Fibroblast of lung (primary cell): ENCODE data around the gene SETBP1. TPM values are rescaled to one million over a fixed set of nuclear protein-coding genes. Genes with fewer than 3 reads are reported as not detected.

Source experiments
- DNase-seq, 2 donors: peaks; one replicate each; pipeline versions ENCODE4 v3.0.0 to v3.0.0-alpha.2; 2010; ENCODE audit warnings: low read depth in 2 of 2
- H2AFZ ChIP-seq: 2 replicates; pipeline ENCODE4 v1.5.1; 2012; ENCODE audit warnings: low read length, control low read depth, inconsistent platforms
- H3K27ac ChIP-seq: 2 replicates; pipeline ENCODE4 v1.5.1; 2011; ENCODE audit warnings: low read length, control low read depth; ENCODE audit not compliant: insufficient read depth
- H3K27me3 ChIP-seq: 2 replicates; pipeline ENCODE4 v1.5.1; 2011; ENCODE audit warnings: mild to moderate bottlenecking, low read length; ENCODE audit not compliant: control insufficient read depth, insufficient read depth
- H3K36me3 ChIP-seq: 2 replicates; pipeline ENCODE4 v1.5.1; 2011; ENCODE audit warnings: low read length; ENCODE audit not compliant: control insufficient read depth, insufficient read depth
- H3K4me1 ChIP-seq: 2 replicates; pipeline ENCODE4 v1.5.1; 2011; ENCODE audit warnings: low read length; ENCODE audit not compliant: control insufficient read depth, insufficient read depth; ENCODE audit errors: extremely low read depth
- H3K4me2 ChIP-seq: 2 replicates; pipeline ENCODE4 v1.5.1; 2011; ENCODE audit warnings: low read length, control low read depth; ENCODE audit not compliant: insufficient read depth; ENCODE audit errors: extremely low read depth
- H3K4me3 ChIP-seq, 4 experiments: fragments of 200-600 bp in 1 of 4; sonication (generic) in 1 of 4; replicated peaks in 1 of 4; 2 replicates each; pipeline ENCODE4 v1.5.1; 2011 to 2016; ENCODE audit warnings: low read length in 4 of 4, low read depth in 3 of 4, mild to moderate bottlenecking in 3 of 4, control low read depth in 2 of 4, inconsistent platforms in 1 of 4, mixed read lengths in 1 of 4; ENCODE audit not compliant: insufficient read depth in 1 of 4; ENCODE audit errors: control extremely low read depth in 1 of 4
- H3K79me2 ChIP-seq: 2 replicates; pipeline ENCODE4 v1.5.1; 2012; ENCODE audit warnings: mild to moderate bottlenecking, low read length, inconsistent platforms; ENCODE audit not compliant: control insufficient read depth, insufficient read depth
- H3K9ac ChIP-seq: 2 replicates; pipeline ENCODE4 v1.5.1; 2011; ENCODE audit warnings: mild to moderate bottlenecking, low read length, control low read depth; ENCODE audit not compliant: insufficient read depth
- H3K9me3 ChIP-seq: 2 replicates; pipeline ENCODE4 v1.5.1; 2012; ENCODE audit warnings: low read depth, low read length; ENCODE audit not compliant: control insufficient read depth, insufficient read depth
- H4K20me1 ChIP-seq: 2 replicates; pipeline ENCODE4 v1.5.1; 2011; ENCODE audit warnings: low read length; ENCODE audit not compliant: control insufficient read depth, insufficient read depth; ENCODE audit errors: extremely low read depth
- CTCF ChIP-seq, 2 donors: IDR thresholded peaks in 1 of 2; conservative IDR thresholded peaks in 1 of 2; 1 replicate in 1 of 2; 2 replicates in 1 of 2; pipeline ENCODE4 v1.5.1; 2011 to 2012; ENCODE audit warnings: low read length in 2 of 2, control low read depth in 1 of 2, inconsistent platforms in 1 of 2, low read depth in 1 of 2, mild to moderate bottlenecking in 1 of 2
- EZH2 ChIP-seq: IDR thresholded peaks from 2 replicates; pipeline ENCODE4 v1.5.1; 2012; ENCODE audit warnings: low read length, control low read depth, mild to moderate bottlenecking; ENCODE audit errors: missing control alignments
- polyA plus RNA-seq, 2 donors: library from polyadenylated mRNA; depleted of rRNA in 1 of 2; stranded (reverse) in 1 of 2; unstranded in 1 of 2; fragments of >200 nt; gene quantifications; 2 replicates each; pipeline ENCODE4 v1.2.1, GENCODE V29; 2011 to 2012; ENCODE audit warnings: missing spikeins in 1 of 2
- total RNA-seq: library from RNA; depleted of rRNA; stranded (reverse); fragments of >200 nt; gene quantifications from 2 replicates; pipeline ENCODE4 v1.2.1, GENCODE V29; 2014

SETBP1 gene
- total and polyA plus RNA-seq, 2 donors (not counting 1 experiment from before 2014, with no cell fraction given): 4.5 to 5.4 TPM

- no peaks in the 10 kb centered on the region for H3K27me3 ChIP-seq
- no peak overlapping the region for H3K27ac ChIP-seq
- no peak overlapping the region for H3K4me2 ChIP-seq
- no peak overlapping the region for H2AFZ ChIP-seq
- no peak overlapping the region for H3K9ac ChIP-seq
- no peaks in the 10 kb centered on the region for H3K9me3 ChIP-seq
- no peak overlapping the region for H3K4me3 ChIP-seq
- H3K36me3 ChIP-seq: no peaks in the 10 kb centered on the region
- H4K20me1 ChIP-seq: no peaks in the 10 kb centered on the region
- TF ChIP-seq EZH2 (no peak), CTCF (conservative IDR thresholded peaks at IDR 0.05 in 1 of 2, IDR thresholded peaks at IDR 0.05 in 1 of 2; ENCODE audit: low read depth in 1 of 2, low read length in 2 of 2) (no peak)
- no peak for DNase-seq
- H3K79me2 ChIP-seq: no peaks in the 10 kb centered on the region
- peaks cover 2% of the 10 kb centered on the region for H3K4me1 ChIP-seq
Measured at GRCh38 chr18:44914028-44914427, 233.3 kb downstream of the SETBP1 start.

GRCh38 chr18:44915213-44915612, 234.5 kb downstream of the SETBP1 start:
- H3K4me3 ChIP-seq: no peak overlapping the region
- no peak overlapping the region for H3K9ac ChIP-seq
- no peaks in the 10 kb centered on the region for H3K27me3 ChIP-seq
- H4K20me1 ChIP-seq: no peaks in the 10 kb centered on the region
- no peaks in the 10 kb centered on the region for H3K36me3 ChIP-seq
- H3K4me2 ChIP-seq: no peak overlapping the region
- H3K27ac ChIP-seq: no peak overlapping the region
- H2AFZ ChIP-seq: no peak overlapping the region
- H3K79me2 ChIP-seq: no peaks in the 10 kb centered on the region
- DNase-seq: no peak
- TF ChIP-seq EZH2 (no peak), CTCF (conservative IDR thresholded peaks at IDR 0.05 in 1 of 2, IDR thresholded peaks at IDR 0.05 in 1 of 2; ENCODE audit: low read depth in 1 of 2, low read length in 2 of 2) (no peak)
- H3K4me1 ChIP-seq: peaks cover 2% of the 10 kb centered on the region
- no peaks in the 10 kb centered on the region for H3K9me3 ChIP-seq

GRCh38 chr18:44915661-44916060, 235.0 kb downstream of the SETBP1 start:
- Histone ChIP-seq H2AFZ (no peak overlapping the region), H3K9me3 (no peaks in the 10 kb centered on the region), H3K27me3 (no peaks in the 10 kb centered on the region), H3K36me3 (no peaks in the 10 kb centered on the region), H3K27ac (no peak overlapping the region), H3K79me2 (no peaks in the 10 kb centered on the region), H4K20me1 (no peaks in the 10 kb centered on the region), H3K4me1 (peaks cover 2% of the 10 kb centered on the region), H3K4me3 (no peak overlapping the region), H3K9ac (no peak overlapping the region), H3K4me2 (no peak overlapping the region)
- TF ChIP-seq CTCF (conservative IDR thresholded peaks at IDR 0.05 in 1 of 2, IDR thresholded peaks at IDR 0.05 in 1 of 2; ENCODE audit: low read depth in 1 of 2, low read length in 2 of 2): no peak
- no peak for TF ChIP-seq EZH2
- no peak for DNase-seq
